K562 (cell line): Measurements from ENCODE around the gene BACE1-AS. TPM values are rescaled to one million over a fixed set of nuclear protein-coding genes. Genes with fewer than 3 reads are reported as not detected.

Experiments used
- ATAC-seq: fragments of 200-7000 bp; cut with Tn5 transposase; 3 replicates; pipeline ENCODE4 v1.9.1; 2020; ENCODE audit warnings: moderate library complexity
- BruUV-seq: library from RNA; stranded (reverse); fragments of 400-500 nt; replicated peaks from 2 replicates; lab custom pipeline; 2021; lab: Mats Ljungman, UMichigan
- CTCF ChIA-PET: fragments of 300-600 bp; formaldehyde crosslinking; extraction: SDS; loops from one replicate; lab custom pipeline; 2021; ENCODE audit warnings: low intra/inter-chr PET ratio; lab: Yijun Ruan, JAX
- POLR2A ChIA-PET: fragments of 300-600, 350-650 bp; sonication (Branson Sonifier 250); formaldehyde crosslinking; extraction: SDS; loops from one replicate; lab custom pipeline; 2021; ENCODE audit warnings: antibody characterized with exemption, inconsistent platforms; lab: Yijun Ruan, JAX
- DNase-seq, 4 experiments: peaks; one replicate each; pipeline versions ENCODE4 v3.0.0 to v3.0.0-alpha.2; 2011 to 2018; ENCODE audit warnings: low spot score in 3 of 4, mixed read lengths in 3 of 4; ENCODE audit errors: extremely low read depth in 1 of 4
- FAIRE-seq: peaks from 2 replicates; lab custom pipeline; 2011; peaks lifted over from hg19 to GRCh38; lab: Jason Lieb, UNC
- H2AFZ ChIP-seq: 2 replicates; pipeline ENCODE4 v1.6.0; 2011; ENCODE audit warnings: low read depth, low read length, control low read depth, inconsistent platforms
- H3K27ac ChIP-seq: fragments of 200-600 bp; 3 replicates; pipeline ENCODE4 v1.8.0; 2011; ENCODE audit warnings: low read depth, mild to moderate bottlenecking, control low read depth, inconsistent platforms, low read length, moderate library complexity, mixed read lengths; ENCODE audit errors: extremely low read depth
- H3K27me3 ChIP-seq, 2 experiments: fragments of 300-600 bp in 1 of 2; 2 replicates in 1 of 2; 3 replicates in 1 of 2; pipeline versions ENCODE4 v1.6.0 to v1.8.0; 2011; ENCODE audit warnings: inconsistent platforms in 2 of 2, low read length in 2 of 2, mild to moderate bottlenecking in 1 of 2, mixed read lengths in 1 of 2, moderate library complexity in 1 of 2; ENCODE audit not compliant: control insufficient read depth in 2 of 2, insufficient read depth in 2 of 2
- H3K36me3 ChIP-seq: fragments of 300-600 bp; 3 replicates; pipeline ENCODE4 v1.8.0; 2011; ENCODE audit warnings: mild to moderate bottlenecking, low read length, inconsistent platforms; ENCODE audit not compliant: control insufficient read depth, insufficient read depth
- H3K4me1 ChIP-seq, 2 experiments: fragments of 200-600 bp in 1 of 2; replicated peaks in 1 of 2; 2 replicates in 1 of 2; 3 replicates in 1 of 2; pipeline versions ENCODE4 v1.5.1 to v1.8.0; 2011; ENCODE audit warnings: inconsistent platforms in 2 of 2, low read length in 2 of 2, mild to moderate bottlenecking in 1 of 2, mixed read lengths in 1 of 2, moderate library complexity in 1 of 2; ENCODE audit not compliant: control insufficient read depth in 2 of 2, insufficient read depth in 2 of 2
- H3K4me2 ChIP-seq: 2 replicates; pipeline ENCODE4 v1.6.1; 2011; ENCODE audit warnings: low read length, control low read depth, inconsistent platforms, mixed read lengths; ENCODE audit not compliant: insufficient read depth
- H3K4me3 ChIP-seq: fragments of 200-600 bp; sonication (generic), shearing (Covaris generic); 2 replicates; pipeline ENCODE4 v1.5.1; 2016; ENCODE audit warnings: control low read depth, inconsistent platforms
- H3K79me2 ChIP-seq: fragments of 200-600 bp; 3 replicates; pipeline ENCODE4 v1.8.0; 2011; ENCODE audit warnings: low read length, inconsistent platforms; ENCODE audit not compliant: control insufficient read depth, insufficient read depth
- H3K9ac ChIP-seq, 2 experiments: 2 replicates each; pipeline versions ENCODE4 v1.6.0 to v1.6.1; 2011; ENCODE audit warnings: low read depth in 2 of 2, low read length in 2 of 2, control low read depth in 1 of 2, inconsistent platforms in 1 of 2, mild to moderate bottlenecking in 1 of 2, mixed read lengths in 1 of 2; ENCODE audit not compliant: insufficient read depth in 1 of 2
- H3K9me1 ChIP-seq: one replicate; pipeline ENCODE4 v1.6.0; 2011; ENCODE audit warnings: inconsistent platforms, mild to moderate bottlenecking, low read length, moderate library complexity; ENCODE audit not compliant: control insufficient read depth, insufficient read depth
- H3K9me3 ChIP-seq: replicated peaks from 2 replicates; pipeline ENCODE4 v1.5.1; 2011; ENCODE audit warnings: low read depth, low read length, inconsistent platforms; ENCODE audit not compliant: control insufficient read depth, insufficient read depth
- H4K20me1 ChIP-seq: replicated peaks from 2 replicates; pipeline ENCODE4 v1.6.1; 2011; ENCODE audit warnings: low read length, inconsistent platforms, mixed read lengths; ENCODE audit not compliant: control insufficient read depth, insufficient read depth
- C11orf30 ChIP-seq: fragments of 450-650 bp; IDR thresholded peaks from 2 replicates; pipeline ENCODE4 v1.6.1; 2016; ENCODE audit warnings: low read depth, mild to moderate bottlenecking
- WGBS: fragments of 100-300 bp; shearing (Covaris generic); methylation state at CpG from one replicate; pipeline ENCODE4 v1.1.6; 2016; ENCODE audit warnings: low coverage, mixed read lengths; ENCODE audit not compliant: insufficient coverage; ENCODE audit errors: missing lambda C conversion rate; 5-methylcytosine and 5-hydroxymethylcytosine counted together
- in situ Hi-C: fragments of 300-500 bp; cut with MboI; formaldehyde crosslinking; loops from 4 replicates; pipeline ENCODE4 v1.15.0; 2018; ENCODE audit warnings: inconsistent platforms, mixed read lengths
- intact Hi-C: fragments of 100-400 bp; cut with micrococcal nuclease; formaldehyde crosslinking; loops from 2 replicates; pipeline ENCODE4 v1.14.2; 2022
- polyA plus RNA-seq, 8 experiments: library from polyadenylated mRNA; depleted of rRNA in 4 of 8; stranded (reverse) in 5 of 8; unstranded in 3 of 8; fragments of >200 nt; fragmentation: Nextera tagmentation in 2 of 8; fragmentation: Illumina TruSeq in 1 of 8; extraction: Ambion mirVana in 2 of 8; extraction: Trizol in 1 of 8; gene quantifications; 2 replicates each; pipeline versions ENCODE4 v1.2.1 to v1.2.3, GENCODE V29; 2011 to 2014; ENCODE audit warnings: inconsistent platforms in 1 of 8, missing spikeins in 1 of 8
- total RNA-seq, 7 experiments: library from RNA; depleted of rRNA in 6 of 7; stranded (reverse); fragments of >200 nt in 6 of 7; fragmentation: Illumina TruSeq in 2 of 7; extraction: Trizol in 2 of 7; gene quantifications; 2 replicates each; pipeline versions ENCODE4 v1.2.1 to v1.2.3, GENCODE V29; 2011 to 2021; ENCODE audit warnings: low replicate concordance in 1 of 7
- TF ChIP-seq, protein P1 (sequence below): sonication (generic); formaldehyde crosslinking; IDR thresholded peaks from 2 replicates; pipeline ENCODE4 v1.9.0; 2022; ENCODE audit warnings: mild to moderate bottlenecking, missing genetic modification reagents
- TF ChIP-seq, protein P2 (sequence below): fragments of 450-650 bp; formaldehyde crosslinking; IDR thresholded peaks from 2 replicates; pipeline ENCODE4 v1.4.0; 2020; ENCODE audit warnings: mild to moderate bottlenecking, mixed read lengths

BACE1-AS gene
- total and polyA plus RNA-seq, 9 of the 15 experiments (the other 6 are each of a cell fraction or from before 2014, with no cell fraction given): 2.2 to 8.2 (median 3.8) TPM

DNA sequence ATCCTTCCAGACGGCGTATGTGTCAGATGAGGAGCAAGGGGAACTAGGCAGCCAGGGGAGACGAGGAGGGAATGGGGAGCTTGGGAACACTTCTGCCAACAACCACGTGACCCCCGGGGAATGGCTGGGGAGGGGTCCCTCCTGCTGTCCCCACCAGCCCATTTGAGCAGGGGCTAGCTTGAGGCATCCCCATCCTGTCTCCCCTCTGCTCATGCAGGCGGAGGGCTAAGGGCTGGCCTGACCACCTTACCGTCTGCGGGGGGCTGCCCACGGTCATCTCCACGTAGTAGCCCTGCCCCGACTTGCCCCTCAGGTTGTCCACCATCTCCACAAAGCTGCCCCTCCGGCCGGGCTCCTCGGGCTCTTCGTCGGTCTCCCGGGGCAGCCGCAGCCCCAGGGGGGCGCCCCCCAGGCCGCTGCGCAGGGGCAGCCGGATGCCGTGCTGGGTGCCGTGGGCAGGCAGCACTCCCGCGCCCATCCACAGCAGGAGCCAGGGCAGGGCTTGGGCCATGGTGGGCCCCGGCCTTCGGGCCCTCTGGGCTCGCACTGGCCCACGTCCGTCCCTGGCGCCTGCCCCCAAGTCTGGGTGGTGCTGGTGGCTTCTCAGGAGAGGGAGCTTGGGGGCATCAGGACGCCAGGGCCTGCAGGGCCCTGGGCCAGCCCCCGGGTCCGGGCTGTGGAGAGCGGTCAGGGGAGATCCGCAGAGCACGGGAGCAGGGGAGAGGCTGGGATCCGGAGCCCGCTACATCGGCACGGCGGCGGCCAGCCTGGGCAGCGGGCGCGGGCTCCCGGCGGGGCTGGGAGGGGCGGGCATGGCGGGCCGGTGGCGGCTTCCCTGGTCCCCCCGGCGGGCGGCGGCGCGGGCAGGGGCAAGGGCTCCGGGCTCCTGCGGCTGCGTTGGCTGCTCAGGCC, 24.4 kb downstream of the BACE1-AS start:
- ChIA-PET POLR2A (no interaction called here), CTCF (no interaction called here)
- intact Hi-C loops (no loop called here), in situ Hi-C loops (no loop called here)
- Histone ChIP-seq H3K4me3 (no peak overlapping the region), H3K27me3 (peaks cover 6 to 32% of the 10 kb centered on the region in 2 experiments; a peak in 4 of 5 replicates), H3K36me3 (no peaks in the 10 kb centered on the region), H2AFZ (no peak overlapping the region), H3K27ac (no peak overlapping the region), H4K20me1 (0 out of 2 replicates have a peak, but pooled peaks cover 4% of the 10 kb centered on the region), H3K9me3 (no peaks in the 10 kb centered on the region), H3K79me2 (no peaks in the 10 kb centered on the region), H3K9ac (no peak overlapping the region), H3K4me1 (peaks cover 0 to 19% of the 10 kb centered on the region in 2 experiments; a peak in 2 of 5 replicates), H3K4me2 (no peak overlapping the region), H3K9me1 (no peaks in the 10 kb centered on the region)
- DNase-seq: no peak
- no peak for ATAC-seq
- TF ChIP-seq, protein P1, sequence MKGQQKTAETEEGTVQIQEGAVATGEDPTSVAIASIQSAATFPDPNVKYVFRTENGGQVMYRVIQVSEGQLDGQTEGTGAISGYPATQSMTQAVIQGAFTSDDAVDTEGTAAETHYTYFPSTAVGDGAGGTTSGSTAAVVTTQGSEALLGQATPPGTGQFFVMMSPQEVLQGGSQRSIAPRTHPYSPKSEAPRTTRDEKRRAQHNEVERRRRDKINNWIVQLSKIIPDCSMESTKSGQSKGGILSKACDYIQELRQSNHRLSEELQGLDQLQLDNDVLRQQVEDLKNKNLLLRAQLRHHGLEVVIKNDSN (CRISPR knock-in tag): peak; percentile 59
- TF ChIP-seq, protein P2, sequence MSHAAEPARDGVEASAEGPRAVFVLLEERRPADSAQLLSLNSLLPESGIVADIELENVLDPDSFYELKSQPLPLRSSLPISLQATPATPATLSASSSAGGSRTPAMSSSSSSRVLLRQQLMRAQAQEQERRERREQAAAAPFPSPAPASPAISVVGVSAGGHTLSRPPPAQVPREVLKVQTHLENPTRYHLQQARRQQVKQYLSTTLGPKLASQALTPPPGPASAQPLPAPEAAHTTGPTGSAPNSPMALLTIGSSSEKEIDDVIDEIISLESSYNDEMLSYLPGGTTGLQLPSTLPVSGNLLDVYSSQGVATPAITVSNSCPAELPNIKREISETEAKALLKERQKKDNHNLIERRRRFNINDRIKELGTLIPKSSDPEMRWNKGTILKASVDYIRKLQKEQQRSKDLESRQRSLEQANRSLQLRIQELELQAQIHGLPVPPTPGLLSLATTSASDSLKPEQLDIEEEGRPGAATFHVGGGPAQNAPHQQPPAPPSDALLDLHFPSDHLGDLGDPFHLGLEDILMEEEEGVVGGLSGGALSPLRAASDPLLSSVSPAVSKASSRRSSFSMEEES (CRISPR knock-in tag): peak; percentile 26; the same call in 1 of the 2 replicates
- TF ChIP-seq C11orf30: no peak
- WGBS: 28% methylated on average over 24 of the region's 62 CpGs
- no TSS peak for BruUV-seq
- no peak for FAIRE-seq
